Neuronal stem cell (in vitro differentiated cells): ENCODE results near the gene APP.

ENCODE experiments used
- DNase-seq: peaks from one replicate; pipeline ENCODE4 v3.0.0-alpha.2; 2013; ENCODE audit warnings: low spot score
- H2AFZ ChIP-seq: one replicate; pipeline ENCODE4 v1.6.1; 2013; ENCODE audit warnings: mild to moderate bottlenecking, low read length, inconsistent platforms
- H2AK5ac ChIP-seq: 2 replicates; pipeline ENCODE4 v1.6.1; 2013; ENCODE audit warnings: low read depth, mild to moderate bottlenecking, inconsistent platforms, low read length, moderate library complexity, mixed read lengths
- H2BK120ac ChIP-seq: 2 replicates; pipeline ENCODE4 v1.6.1; 2013; ENCODE audit warnings: low read depth, mild to moderate bottlenecking, inconsistent platforms, low read length, moderate library complexity, mixed read lengths
- H2BK12ac ChIP-seq: one replicate; pipeline ENCODE4 v1.6.1; 2013; ENCODE audit warnings: low read length, inconsistent platforms
- H2BK15ac ChIP-seq: 2 replicates; pipeline ENCODE4 v1.6.1; 2013; ENCODE audit warnings: mild to moderate bottlenecking, low read length, inconsistent platforms, mixed read lengths
- H2BK5ac ChIP-seq: one replicate; pipeline ENCODE4 v1.6.1; 2013; ENCODE audit warnings: inconsistent platforms, mild to moderate bottlenecking, low read length, moderate library complexity
- H3K14ac ChIP-seq: one replicate; pipeline ENCODE4 v1.6.1; 2013; ENCODE audit warnings: low read length, inconsistent platforms
- H3K18ac ChIP-seq: 2 replicates; pipeline ENCODE4 v1.6.1; 2013; ENCODE audit warnings: low read length, inconsistent platforms
- H3K23ac ChIP-seq: 2 replicates; pipeline ENCODE4 v1.6.1; 2013; ENCODE audit warnings: low read depth, mild to moderate bottlenecking, mixed read lengths, low read length, inconsistent platforms; ENCODE audit not compliant: poor library complexity
- H3K27ac ChIP-seq: replicated peaks from 3 replicates; pipeline ENCODE4 v1.5.1; 2013; ENCODE audit warnings: low read length, inconsistent platforms
- H3K27me3 ChIP-seq, 3 experiments: 2 replicates each; pipeline ENCODE4 v1.6.1; 2013; ENCODE audit warnings: low read length in 3 of 3, mild to moderate bottlenecking in 2 of 3, inconsistent platforms in 1 of 3, low read depth in 1 of 3, mixed read lengths in 1 of 3, moderate library complexity in 1 of 3; ENCODE audit not compliant: control insufficient read depth in 3 of 3, insufficient read depth in 3 of 3
- H3K36me3 ChIP-seq, 2 donors: replicated peaks in 1 of 2; 2 replicates each; pipeline ENCODE4 v1.6.1; 2013; ENCODE audit warnings: low read length in 2 of 2; ENCODE audit not compliant: control insufficient read depth in 2 of 2, insufficient read depth in 2 of 2
- H3K4ac ChIP-seq: 2 replicates; pipeline ENCODE4 v1.6.1; 2013; ENCODE audit warnings: inconsistent platforms, mild to moderate bottlenecking, low read length, moderate library complexity
- H3K4me1 ChIP-seq, 2 donors: 1 replicate in 1 of 2; 2 replicates in 1 of 2; pipeline ENCODE4 v1.6.1; 2013; ENCODE audit warnings: low read length in 2 of 2, low read depth in 1 of 2; ENCODE audit not compliant: control insufficient read depth in 2 of 2, insufficient read depth in 1 of 2
- H3K4me2 ChIP-seq: one replicate; pipeline ENCODE4 v1.6.1; 2013; ENCODE audit warnings: mild to moderate bottlenecking, low read length, inconsistent platforms; ENCODE audit not compliant: insufficient read depth, poor library complexity, severe bottlenecking
- H3K4me3 ChIP-seq, 2 donors: 2 replicates each; pipeline ENCODE4 v1.5.1; 2013; ENCODE audit warnings: low read length in 2 of 2, mild to moderate bottlenecking in 2 of 2, inconsistent platforms in 1 of 2, moderate library complexity in 1 of 2
- H3K79me1 ChIP-seq: one replicate; pipeline ENCODE4 v1.6.1; 2013; ENCODE audit warnings: low read depth, mild to moderate bottlenecking, inconsistent platforms, low read length, moderate library complexity
- H3K9ac ChIP-seq: one replicate; pipeline ENCODE4 v1.6.1; 2013; ENCODE audit warnings: mild to moderate bottlenecking, low read depth, low read length, inconsistent platforms; ENCODE audit not compliant: poor library complexity
- H3K9me3 ChIP-seq, 2 donors: replicated peaks in 1 of 2; 2 replicates each; pipeline versions ENCODE3 to v1.6.1; 2013; ENCODE audit warnings: low read length in 2 of 2, mild to moderate bottlenecking in 2 of 2, inconsistent platforms in 1 of 2, low read depth in 1 of 2, mixed read lengths in 1 of 2, moderate library complexity in 1 of 2; ENCODE audit not compliant: control insufficient read depth in 2 of 2, insufficient read depth in 1 of 2
- H4K8ac ChIP-seq: one replicate; pipeline ENCODE4 v1.6.1; 2013; ENCODE audit warnings: low read depth, mild to moderate bottlenecking, inconsistent platforms, low read length, moderate library complexity
- H4K91ac ChIP-seq: one replicate; pipeline ENCODE4 v1.6.1; 2013; ENCODE audit warnings: low read length, low read depth, mild to moderate bottlenecking, inconsistent platforms; ENCODE audit not compliant: poor library complexity
- WGBS, 2 donors: extraction: QIAGEN DNeasy Blood & Tissue Kit; methylation state at CpG; one replicate each; pipeline ENCODE4 v1.1.7; 2013; ENCODE audit warnings: missing lambda C conversion rate in 2 of 2, mixed read lengths in 1 of 2; ENCODE audit not compliant: insufficient read length in 2 of 2, insufficient replicate concordance in 1 of 2; ENCODE audit errors: extremely low coverage in 2 of 2; 5-methylcytosine and 5-hydroxymethylcytosine counted together

APP gene

DNA sequence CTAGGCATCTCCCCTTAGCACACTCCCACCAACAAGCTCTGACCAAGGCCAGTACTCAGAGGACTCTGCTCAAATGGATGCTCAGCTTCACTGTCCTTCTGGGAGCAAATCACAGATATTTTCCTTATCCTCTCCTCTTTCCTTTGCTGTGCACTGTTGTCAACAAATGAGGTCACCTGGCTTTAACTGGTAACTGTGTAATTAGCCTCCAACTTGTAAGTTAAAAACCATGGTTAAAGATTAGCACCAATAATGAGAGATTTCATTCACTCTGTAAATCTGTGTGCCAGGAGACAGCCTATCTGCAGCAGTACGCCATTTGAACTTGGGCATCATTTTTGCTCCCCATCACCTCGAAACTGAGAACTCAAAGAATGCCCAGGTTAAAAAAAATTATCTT lies 286.3 kb downstream of the APP start:
- WGBS, 2 donors = no CpG with 5 or more reads among the region's 2 CpGs
- H3K79me1 ChIP-seq = no peaks in the 10 kb centered on the region

DNA sequence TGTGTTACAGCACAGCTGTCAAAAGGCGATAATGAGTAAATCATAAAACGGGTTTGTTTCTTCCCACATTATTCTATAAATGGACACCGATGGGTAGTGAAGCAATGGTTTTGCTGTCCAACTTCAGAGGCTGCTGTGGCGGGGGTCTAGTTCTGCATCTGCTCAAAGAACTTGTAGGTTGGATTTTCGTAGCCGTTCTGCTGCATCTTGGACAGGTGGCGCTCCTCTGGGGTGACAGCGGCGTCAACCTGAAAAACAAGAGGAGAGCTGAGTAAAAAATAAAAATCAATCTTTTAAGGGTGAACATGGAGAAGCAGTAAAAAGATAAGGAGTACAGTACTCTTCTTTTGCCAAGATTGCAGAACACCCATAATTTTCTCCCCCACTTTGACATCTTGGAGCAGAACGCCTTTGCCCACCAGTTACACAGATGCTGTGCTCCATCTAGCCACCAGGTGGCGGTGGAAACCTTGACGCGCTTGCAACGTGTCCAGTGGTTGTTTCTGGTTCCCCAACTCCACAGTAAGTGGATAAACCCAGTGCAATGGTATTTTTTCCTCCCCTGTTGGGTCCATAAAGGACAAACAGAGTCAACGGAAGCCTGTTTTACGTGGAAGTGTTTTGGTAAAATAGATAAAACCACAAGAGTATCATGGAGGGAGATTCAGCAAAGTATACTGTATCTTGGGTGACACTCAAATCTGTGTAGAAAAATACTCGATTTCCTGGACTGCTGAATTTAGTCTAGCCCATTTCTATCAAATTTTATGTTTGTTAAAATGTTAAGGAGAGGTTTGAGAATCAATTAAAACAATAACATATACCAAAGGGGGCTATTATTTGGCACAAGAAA lies 288.8 kb downstream of the APP start:
- no peak overlapping the region for H3K4me3 ChIP-seq
- H3K36me3 ChIP-seq = peaks cover 6 to 50% of the 10 kb centered on the region in 2 donors
- H3K23ac ChIP-seq = no peak overlapping the region
- peak; percentile 45 for DNase-seq
- no peaks in the 10 kb centered on the region for H3K79me1 ChIP-seq
- H3K4me1 ChIP-seq = no peaks in the 10 kb centered on the region
- no peak overlapping the region for H3K14ac ChIP-seq
- no peaks in the 10 kb centered on the region for H3K27me3 ChIP-seq
- H3K9ac ChIP-seq = no peak overlapping the region
- H3K18ac ChIP-seq = no peak overlapping the region
- no peak overlapping the region for H2BK12ac ChIP-seq
- no peak overlapping the region for H2BK15ac ChIP-seq
- H2BK120ac ChIP-seq = no peak overlapping the region
- no peak overlapping the region for H2BK5ac ChIP-seq
- no peak overlapping the region for H3K27ac ChIP-seq
- WGBS, 2 donors = no CpG with 5 or more reads among the region's 17 CpGs
- no peak overlapping the region for H3K4me2 ChIP-seq
- H4K91ac ChIP-seq = no peak overlapping the region
- H3K9me3 ChIP-seq = peaks cover 5 to 6% of the 10 kb centered on the region in 2 donors
- no peak overlapping the region for H2AK5ac ChIP-seq
- H4K8ac ChIP-seq = no peak overlapping the region
- H2AFZ ChIP-seq = no peak overlapping the region
- H3K4ac ChIP-seq = no peak overlapping the region

More for the DNA sequence above, 286.3 kb downstream of the APP start:
- H3K36me3 ChIP-seq = peaks cover 11 to 73% of the 10 kb centered on the region in 2 donors
- no peak overlapping the region for H2BK15ac ChIP-seq
- H3K14ac ChIP-seq = no peak overlapping the region
- H2BK12ac ChIP-seq = no peak overlapping the region
- H3K18ac ChIP-seq = no peak overlapping the region
- H3K4me1 ChIP-seq = no peaks in the 10 kb centered on the region
- no peak overlapping the region for H2BK5ac ChIP-seq
- no peak overlapping the region for H3K4ac ChIP-seq
- no peak overlapping the region for H3K4me2 ChIP-seq
- no peak overlapping the region for H2AFZ ChIP-seq
- no peak overlapping the region for H2AK5ac ChIP-seq
- no peak overlapping the region for H3K27ac ChIP-seq
- H4K91ac ChIP-seq = no peak overlapping the region
- peaks cover 5 to 6% of the 10 kb centered on the region in 2 donors for H3K9me3 ChIP-seq
- H2BK120ac ChIP-seq = no peak overlapping the region
- DNase-seq = no peak
- H3K23ac ChIP-seq = no peak overlapping the region
- no peak overlapping the region for H3K4me3 ChIP-seq
- H3K9ac ChIP-seq = no peak overlapping the region
- no peak overlapping the region for H4K8ac ChIP-seq
- no peaks in the 10 kb centered on the region for H3K27me3 ChIP-seq

DNA sequence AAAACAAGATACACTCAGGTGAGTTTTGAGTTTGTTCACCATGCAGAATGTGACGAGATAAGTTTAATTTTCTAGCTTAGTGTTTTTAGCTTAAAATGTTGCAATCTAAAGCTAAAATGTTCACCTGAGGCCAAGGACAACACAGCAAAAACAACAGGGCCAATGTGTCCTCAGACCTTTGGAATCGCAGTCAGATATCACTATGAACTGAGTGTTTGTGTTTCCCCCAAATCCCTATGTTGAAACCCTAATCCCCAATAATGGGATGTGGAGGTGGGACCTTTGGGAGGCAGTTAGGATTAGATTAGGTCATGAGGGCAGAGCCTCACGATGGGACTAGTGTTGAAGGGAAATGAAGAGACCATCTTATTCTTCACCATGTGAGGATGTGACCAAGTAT lies 291.4 kb downstream of the APP start:
- no peaks in the 10 kb centered on the region for H3K27me3 ChIP-seq
- no peak overlapping the region for H3K27ac ChIP-seq
- no peak overlapping the region for H4K8ac ChIP-seq
- no peak overlapping the region for H3K4me2 ChIP-seq
- H3K9me3 ChIP-seq = peaks cover 5 to 6% of the 10 kb centered on the region in 2 donors
- H3K4me3 ChIP-seq = no peak overlapping the region
- H3K4me1 ChIP-seq = no peaks in the 10 kb centered on the region
- no peak overlapping the region for H2BK12ac ChIP-seq
- DNase-seq = no peak
- no peak overlapping the region for H3K14ac ChIP-seq
- no peak overlapping the region for H2AFZ ChIP-seq
- H2BK5ac ChIP-seq = no peak overlapping the region
- no peak overlapping the region for H3K23ac ChIP-seq
- H3K4ac ChIP-seq = no peak overlapping the region
- H2BK120ac ChIP-seq = no peak overlapping the region
- H3K36me3 ChIP-seq = peaks cover 6 to 33% of the 10 kb centered on the region in 2 donors
- no CpG with 5 or more reads among the region's 3 CpGs for WGBS, 2 donors
- no peak overlapping the region for H4K91ac ChIP-seq
- H3K79me1 ChIP-seq = no peaks in the 10 kb centered on the region
- H2BK15ac ChIP-seq = no peak overlapping the region
- H3K9ac ChIP-seq = no peak overlapping the region
- no peak overlapping the region for H2AK5ac ChIP-seq
- no peak overlapping the region for H3K18ac ChIP-seq

DNA sequence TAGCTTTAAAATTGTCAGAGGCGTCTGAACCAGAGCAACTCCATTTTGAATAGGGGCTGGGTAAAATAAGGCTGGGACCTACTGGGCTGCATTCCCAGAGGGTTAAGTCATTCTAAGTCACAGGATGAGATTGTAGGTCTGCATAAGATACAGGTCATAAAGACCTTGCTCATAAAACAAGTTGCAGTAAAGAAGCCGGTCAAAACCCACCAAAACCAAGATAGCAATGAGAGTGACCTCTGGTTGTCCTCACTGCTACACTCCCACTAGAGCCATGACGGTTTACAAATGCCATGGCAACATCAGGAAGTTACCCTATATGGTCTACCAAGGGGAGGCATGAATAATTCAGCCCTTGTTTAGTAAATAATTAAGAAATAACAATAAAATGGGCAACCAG lies 292.2 kb downstream of the APP start:
- Histone ChIP-seq H3K4me1 (no peaks in the 10 kb centered on the region), H4K91ac (no peak overlapping the region), H3K4ac (no peak overlapping the region), H3K4me3 (no peak overlapping the region), H2AK5ac (no peak overlapping the region), H2BK5ac (no peak overlapping the region), H3K36me3 (peaks cover 6 to 33% of the 10 kb centered on the region in 2 donors), H3K14ac (no peak overlapping the region), H3K23ac (no peak overlapping the region), H2AFZ (no peak overlapping the region), H2BK15ac (no peak overlapping the region), H3K79me1 (no peaks in the 10 kb centered on the region), H2BK12ac (no peak overlapping the region), H3K27ac (no peak overlapping the region), H3K18ac (no peak overlapping the region), H3K4me2 (no peak overlapping the region), H3K9me3 (peaks cover 5 to 6% of the 10 kb centered on the region in 2 donors), H4K8ac (no peak overlapping the region), H3K27me3 (no peaks in the 10 kb centered on the region), H2BK120ac (no peak overlapping the region), H3K9ac (no peak overlapping the region)
- no peak for DNase-seq
- WGBS, 2 donors = no CpG with 5 or more reads among the region's 3 CpGs
